ENCODE measurements around the gene CD300C.

DNA sequence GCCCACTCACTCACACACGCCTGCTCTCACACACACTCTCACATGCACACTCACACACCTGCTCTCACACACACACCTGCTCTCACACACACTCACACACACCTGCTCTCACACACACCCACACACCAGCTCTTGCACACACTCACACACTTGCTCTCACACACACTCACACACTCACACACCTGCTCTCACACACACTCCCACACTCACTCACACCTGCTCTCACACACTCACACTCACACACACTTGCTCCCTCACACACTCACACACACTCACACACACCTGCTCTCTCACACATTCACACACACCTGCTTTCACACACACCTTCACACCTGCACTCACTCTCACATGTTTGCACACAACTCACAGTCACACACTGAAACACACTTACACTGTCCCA, 17.4 kb upstream of the CD300C start:
- TF ChIP-seq, protein P1, sequence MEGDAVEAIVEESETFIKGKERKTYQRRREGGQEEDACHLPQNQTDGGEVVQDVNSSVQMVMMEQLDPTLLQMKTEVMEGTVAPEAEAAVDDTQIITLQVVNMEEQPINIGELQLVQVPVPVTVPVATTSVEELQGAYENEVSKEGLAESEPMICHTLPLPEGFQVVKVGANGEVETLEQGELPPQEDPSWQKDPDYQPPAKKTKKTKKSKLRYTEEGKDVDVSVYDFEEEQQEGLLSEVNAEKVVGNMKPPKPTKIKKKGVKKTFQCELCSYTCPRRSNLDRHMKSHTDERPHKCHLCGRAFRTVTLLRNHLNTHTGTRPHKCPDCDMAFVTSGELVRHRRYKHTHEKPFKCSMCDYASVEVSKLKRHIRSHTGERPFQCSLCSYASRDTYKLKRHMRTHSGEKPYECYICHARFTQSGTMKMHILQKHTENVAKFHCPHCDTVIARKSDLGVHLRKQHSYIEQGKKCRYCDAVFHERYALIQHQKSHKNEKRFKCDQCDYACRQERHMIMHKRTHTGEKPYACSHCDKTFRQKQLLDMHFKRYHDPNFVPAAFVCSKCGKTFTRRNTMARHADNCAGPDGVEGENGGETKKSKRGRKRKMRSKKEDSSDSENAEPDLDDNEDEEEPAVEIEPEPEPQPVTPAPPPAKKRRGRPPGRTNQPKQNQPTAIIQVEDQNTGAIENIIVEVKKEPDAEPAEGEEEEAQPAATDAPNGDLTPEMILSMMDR (IDR thresholded peaks at IDR 0.05), result no peak
- no peak for TF ChIP-seq ZFX (IDR thresholded peaks at IDR 0.05; ENCODE audit: borderline replicate concordance)

Measured in 22Rv1 (cell line).